Liver (tissue), 9 donors: ENCODE measurements around the gene SYT6. TPM values are rescaled to one million over a fixed set of nuclear protein-coding genes. Genes with fewer than 3 reads are reported as not detected.

Experiments used
- DNase-seq: peaks from one replicate; pipeline ENCODE4 v3.0.0-alpha.2; 2017; ENCODE audit warnings: low spot score
- H3K27ac ChIP-seq, 2 donors: one replicate each; pipeline ENCODE4 v1.7.0; 2013; ENCODE audit warnings: inconsistent platforms in 2 of 2, low read length in 2 of 2, control low read depth in 1 of 2, low read depth in 1 of 2, mild to moderate bottlenecking in 1 of 2
- H3K27me3 ChIP-seq, 4 donors: one replicate each; pipeline versions ENCODE4 v1.6.1 to v1.7.0; 2013; ENCODE audit warnings: low read length in 3 of 4, inconsistent platforms in 1 of 4, mild to moderate bottlenecking in 1 of 4, moderate library complexity in 1 of 4; ENCODE audit not compliant: control insufficient read depth in 4 of 4, insufficient read depth in 4 of 4
- H3K36me3 ChIP-seq, 4 donors: one replicate each; pipeline versions ENCODE4 v1.6.1 to v1.7.0; 2013; ENCODE audit warnings: low read length in 3 of 4, mild to moderate bottlenecking in 3 of 4, low read depth in 1 of 4, moderate library complexity in 1 of 4; ENCODE audit not compliant: control insufficient read depth in 4 of 4, insufficient read depth in 3 of 4
- H3K4me1 ChIP-seq, 4 donors: one replicate each; pipeline versions ENCODE4 v1.6.1 to v1.7.0; 2013; ENCODE audit warnings: low read length in 3 of 4, mild to moderate bottlenecking in 3 of 4, moderate library complexity in 1 of 4; ENCODE audit not compliant: control insufficient read depth in 4 of 4, insufficient read depth in 4 of 4
- H3K4me3 ChIP-seq, 3 donors: one replicate each; pipeline versions ENCODE4 v1.6.1 to v1.7.0; 2013; ENCODE audit warnings: low read length in 3 of 3, control low read depth in 1 of 3, low read depth in 1 of 3, mild to moderate bottlenecking in 1 of 3
- H3K9ac ChIP-seq, 2 donors: one replicate each; pipeline ENCODE4 v1.7.0; 2013; ENCODE audit warnings: low read length in 2 of 2, mild to moderate bottlenecking in 2 of 2, moderate library complexity in 2 of 2, control low read depth in 1 of 2, low read depth in 1 of 2
- H3K9me3 ChIP-seq, 4 donors: one replicate each; pipeline versions ENCODE4 v1.6.1 to v1.7.0; 2013; ENCODE audit warnings: low read length in 3 of 4; ENCODE audit not compliant: control insufficient read depth in 4 of 4
- EGR1 ChIP-seq, 2 donors: IDR thresholded peaks; 2 replicates each; pipeline ENCODE4 v1.6.1; 2016 to 2018; ENCODE audit warnings: antibody characterized with exemption in 2 of 2, low read depth in 2 of 2
- FOXA1 ChIP-seq: IDR thresholded peaks from 2 replicates; pipeline ENCODE4 v1.6.1; 2016; ENCODE audit warnings: antibody characterized with exemption
- FOXA2 ChIP-seq: IDR thresholded peaks from 2 replicates; pipeline ENCODE4 v1.6.1; 2016; ENCODE audit warnings: antibody characterized with exemption
- GABPA ChIP-seq, 2 donors: IDR thresholded peaks in 1 of 2; conservative IDR thresholded peaks in 1 of 2; 2 replicates each; pipeline ENCODE4 v1.6.1; 2016; ENCODE audit warnings: antibody characterized with exemption in 2 of 2, mild to moderate bottlenecking in 1 of 2, moderate library complexity in 1 of 2
- HNF4A ChIP-seq, 2 donors: conservative IDR thresholded peaks; 2 replicates each; pipeline ENCODE4 v1.6.1; 2016; ENCODE audit warnings: antibody characterized with exemption in 2 of 2, mild to moderate bottlenecking in 2 of 2
- HNF4G ChIP-seq: IDR thresholded peaks from 2 replicates; pipeline ENCODE4 v1.6.1; 2016; ENCODE audit warnings: antibody characterized with exemption
- JUND ChIP-seq, 2 donors: IDR thresholded peaks; 2 replicates each; pipeline ENCODE4 v1.6.1; 2016; ENCODE audit warnings: antibody characterized with exemption in 2 of 2
- NR2F2 ChIP-seq: IDR thresholded peaks from 2 replicates; pipeline ENCODE4 v1.6.1; 2016; ENCODE audit warnings: antibody characterized with exemption
- RAD21 ChIP-seq, 2 donors: IDR thresholded peaks; 2 replicates each; pipeline ENCODE4 v1.6.1; 2016; ENCODE audit warnings: antibody characterized with exemption in 2 of 2, mild to moderate bottlenecking in 2 of 2
- RXRA ChIP-seq, 2 donors: IDR thresholded peaks; 2 replicates each; pipeline ENCODE4 v1.6.1; 2017 to 2018; ENCODE audit warnings: antibody characterized with exemption in 2 of 2, mild to moderate bottlenecking in 1 of 2
- SP1 ChIP-seq: IDR thresholded peaks from 2 replicates; pipeline ENCODE4 v1.6.1; 2018; ENCODE audit warnings: antibody characterized with exemption, mild to moderate bottlenecking
- TAF1 ChIP-seq: conservative IDR thresholded peaks from 2 replicates; pipeline ENCODE4 v1.6.1; 2016; ENCODE audit warnings: antibody characterized with exemption, mild to moderate bottlenecking
- WGBS: extraction: QIAGEN DNeasy Blood & Tissue Kit; methylation state at CpG from one replicate; pipeline ENCODE4 v1.1.7; 2013; 5-methylcytosine and 5-hydroxymethylcytosine counted together
- polyA plus RNA-seq, 2 donors: library from polyadenylated mRNA; stranded (reverse) in 1 of 2; unstranded in 1 of 2; fragments of 200-250 nt in 1 of 2; fragments of >200 nt in 1 of 2; fragmentation: Nextera tagmentation in 1 of 2; extraction: Ambion mirVana in 1 of 2; gene quantifications; one replicate each; pipeline versions ENCODE4 v1.2.1 to v1.2.3, GENCODE V29; 2013 to 2015
- total RNA-seq, 2 donors: library from RNA; depleted of rRNA; stranded (reverse); fragments of >200 nt; gene quantifications; one replicate each; pipeline ENCODE4 v1.2.3, GENCODE V29; 2014
- TF ChIP-seq, protein P1 (sequence below): IDR thresholded peaks from 2 replicates; pipeline ENCODE4 v1.6.1; 2016; ENCODE audit warnings: antibody characterized with exemption
- TF ChIP-seq, protein P2 (sequence below): IDR thresholded peaks from 2 replicates; pipeline ENCODE4 v1.6.1; 2016; ENCODE audit warnings: antibody characterized with exemption
- TF ChIP-seq, protein P3 (sequence below): fragments of 150-350 bp; IDR thresholded peaks from 2 replicates; pipeline ENCODE4 v1.5.1; 2017; ENCODE audit warnings: improper control_type of control experiment, low read depth, low read length; ENCODE audit not compliant: missing input control
- TF ChIP-seq, protein P4 (sequence below): IDR thresholded peaks from 2 replicates; pipeline ENCODE4 v1.6.1; 2016; ENCODE audit warnings: antibody characterized with exemption, mild to moderate bottlenecking
- donor health status: healthy.
- donor health status: healthy.
- donor health status: healthy.
- donor health status: healthy.
- donor health status: healthy.

Gene SYT6
- total and polyA plus RNA-seq, 4 donors, result under 0.01 to 0.17 TPM; not detected in 2

DNA sequence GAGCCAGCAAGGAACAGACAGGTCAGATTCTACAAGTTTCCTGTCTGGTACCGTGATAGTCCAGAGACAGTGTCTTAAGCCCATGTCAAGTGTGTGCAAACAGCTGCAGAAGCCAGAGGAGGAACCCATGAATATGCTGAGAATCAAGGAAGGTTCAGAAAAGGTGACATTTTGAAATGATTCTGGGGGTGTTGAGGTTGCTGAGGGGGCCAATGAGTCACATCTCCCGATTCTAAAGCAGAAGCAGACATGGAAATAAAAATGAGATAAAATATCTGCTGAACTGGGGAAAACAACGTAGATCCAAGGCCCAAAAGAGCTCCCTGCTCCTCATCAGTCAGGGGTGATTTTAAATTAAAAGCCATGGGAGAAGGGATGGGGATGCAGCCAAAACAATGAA lies 15.8 kb upstream of the SYT6 start:
- Histone ChIP-seq H3K27ac (no peak overlapping the region), H3K9me3 (peaks cover 0 to 3% (median under 1%) of the 10 kb centered on the region in 4 donors), H3K4me3 (no peak overlapping the region), H3K27me3 (peaks cover 0 to 6% (median 0%) of the 10 kb centered on the region in 4 donors), H3K4me1 (no peaks in the 10 kb centered on the region), H3K36me3 (no peaks in the 10 kb centered on the region), H3K9ac (no peak overlapping the region)
- TF ChIP-seq, protein P1, sequence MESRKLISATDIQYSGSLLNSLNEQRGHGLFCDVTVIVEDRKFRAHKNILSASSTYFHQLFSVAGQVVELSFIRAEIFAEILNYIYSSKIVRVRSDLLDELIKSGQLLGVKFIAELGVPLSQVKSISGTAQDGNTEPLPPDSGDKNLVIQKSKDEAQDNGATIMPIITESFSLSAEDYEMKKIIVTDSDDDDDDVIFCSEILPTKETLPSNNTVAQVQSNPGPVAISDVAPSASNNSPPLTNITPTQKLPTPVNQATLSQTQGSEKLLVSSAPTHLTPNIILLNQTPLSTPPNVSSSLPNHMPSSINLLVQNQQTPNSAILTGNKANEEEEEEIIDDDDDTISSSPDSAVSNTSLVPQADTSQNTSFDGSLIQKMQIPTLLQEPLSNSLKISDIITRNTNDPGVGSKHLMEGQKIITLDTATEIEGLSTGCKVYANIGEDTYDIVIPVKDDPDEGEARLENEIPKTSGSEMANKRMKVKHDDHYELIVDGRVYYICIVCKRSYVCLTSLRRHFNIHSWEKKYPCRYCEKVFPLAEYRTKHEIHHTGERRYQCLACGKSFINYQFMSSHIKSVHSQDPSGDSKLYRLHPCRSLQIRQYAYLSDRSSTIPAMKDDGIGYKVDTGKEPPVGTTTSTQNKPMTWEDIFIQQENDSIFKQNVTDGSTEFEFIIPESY, result no peak
- TF ChIP-seq, protein P2, sequence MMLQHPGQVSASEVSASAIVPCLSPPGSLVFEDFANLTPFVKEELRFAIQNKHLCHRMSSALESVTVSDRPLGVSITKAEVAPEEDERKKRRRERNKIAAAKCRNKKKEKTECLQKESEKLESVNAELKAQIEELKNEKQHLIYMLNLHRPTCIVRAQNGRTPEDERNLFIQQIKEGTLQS, result no peak
- TF ChIP-seq HNF4A (conservative IDR thresholded peaks at IDR 0.05), result no peak
- DNase-seq, result no peak
- 85% methylated on average over 3 of the region's 3 CpGs for WGBS

DNA sequence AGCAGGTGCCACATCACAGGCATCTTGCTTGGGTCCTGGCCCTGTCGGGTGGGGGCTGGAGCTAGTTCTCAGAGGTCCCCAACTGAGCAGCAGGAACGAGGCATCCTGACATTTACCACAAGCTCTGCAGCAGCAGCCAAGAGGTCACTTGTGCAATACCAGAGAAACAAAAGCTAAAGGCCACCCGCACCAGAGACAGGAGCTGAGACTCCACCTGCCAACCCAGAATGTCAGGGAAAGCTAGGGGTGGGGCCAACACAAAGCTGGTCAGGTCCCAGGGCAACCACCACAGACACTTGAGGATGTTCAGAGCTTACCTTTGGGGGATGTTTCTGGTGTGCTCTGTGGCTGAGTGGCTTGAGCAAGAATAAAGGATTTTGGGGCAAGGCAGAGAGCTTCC lies 13.6 kb upstream of the SYT6 start:
- H3K27ac ChIP-seq, result no peak overlapping the region
- no peaks in the 10 kb centered on the region for H3K36me3 ChIP-seq
- 63% methylated on average over 3 of the region's 3 CpGs for WGBS
- H3K4me1 ChIP-seq, result no peaks in the 10 kb centered on the region
- no peak for TF ChIP-seq GABPA (IDR thresholded peaks at IDR 0.05 in 1 of 2, conservative IDR thresholded peaks at IDR 0.05 in 1 of 2)
- TF ChIP-seq, protein P3, sequence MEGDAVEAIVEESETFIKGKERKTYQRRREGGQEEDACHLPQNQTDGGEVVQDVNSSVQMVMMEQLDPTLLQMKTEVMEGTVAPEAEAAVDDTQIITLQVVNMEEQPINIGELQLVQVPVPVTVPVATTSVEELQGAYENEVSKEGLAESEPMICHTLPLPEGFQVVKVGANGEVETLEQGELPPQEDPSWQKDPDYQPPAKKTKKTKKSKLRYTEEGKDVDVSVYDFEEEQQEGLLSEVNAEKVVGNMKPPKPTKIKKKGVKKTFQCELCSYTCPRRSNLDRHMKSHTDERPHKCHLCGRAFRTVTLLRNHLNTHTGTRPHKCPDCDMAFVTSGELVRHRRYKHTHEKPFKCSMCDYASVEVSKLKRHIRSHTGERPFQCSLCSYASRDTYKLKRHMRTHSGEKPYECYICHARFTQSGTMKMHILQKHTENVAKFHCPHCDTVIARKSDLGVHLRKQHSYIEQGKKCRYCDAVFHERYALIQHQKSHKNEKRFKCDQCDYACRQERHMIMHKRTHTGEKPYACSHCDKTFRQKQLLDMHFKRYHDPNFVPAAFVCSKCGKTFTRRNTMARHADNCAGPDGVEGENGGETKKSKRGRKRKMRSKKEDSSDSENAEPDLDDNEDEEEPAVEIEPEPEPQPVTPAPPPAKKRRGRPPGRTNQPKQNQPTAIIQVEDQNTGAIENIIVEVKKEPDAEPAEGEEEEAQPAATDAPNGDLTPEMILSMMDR, result no peak
- TF ChIP-seq JUND (IDR thresholded peaks at IDR 0.05), result no peak
- no peak for DNase-seq
- H3K4me3 ChIP-seq, result no peak overlapping the region
- H3K27me3 ChIP-seq, result peaks cover 0 to 10% (median 0%) of the 10 kb centered on the region in 4 donors
- H3K9ac ChIP-seq, result no peak overlapping the region
- H3K9me3 ChIP-seq, result no peaks in the 10 kb centered on the region

DNA sequence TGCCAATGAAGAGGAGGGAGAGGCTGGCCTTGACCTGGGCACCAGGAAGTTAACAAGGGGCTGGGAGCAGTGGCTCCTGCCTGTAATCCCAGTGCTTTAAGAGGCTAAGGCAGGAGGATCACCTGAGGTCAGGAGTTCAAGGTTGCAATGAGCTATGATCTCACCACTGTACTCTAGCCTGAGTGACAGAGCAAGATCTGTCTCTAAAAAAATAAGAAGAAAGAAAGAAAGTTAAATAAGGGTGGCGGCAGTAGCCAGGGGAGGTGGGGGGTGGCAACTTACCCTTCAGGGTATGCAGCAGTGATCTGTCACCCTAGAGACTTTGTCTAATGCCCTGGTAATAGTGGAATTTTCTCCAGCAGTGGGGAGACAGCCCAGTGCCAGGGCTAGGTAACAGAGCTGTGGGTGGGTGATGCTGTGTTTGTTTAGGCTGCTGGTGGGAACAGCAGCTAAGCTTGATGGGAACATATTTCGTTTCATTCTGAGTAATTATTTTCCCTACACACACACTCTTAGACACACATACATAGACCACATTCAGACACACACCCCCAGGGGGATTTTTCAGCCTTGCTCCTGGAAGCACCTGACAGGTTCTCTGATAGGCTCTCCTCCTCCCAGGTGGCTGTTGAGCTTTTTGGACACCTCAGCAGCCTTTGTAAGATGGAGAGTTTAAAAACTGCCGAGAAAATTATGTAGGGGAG lies 11.3 kb upstream of the SYT6 start:
- Histone ChIP-seq H3K4me3 (no peak overlapping the region), H3K9me3 (no peaks in the 10 kb centered on the region)
- 76% methylated on average over 3 of the region's 3 CpGs for WGBS
- TF ChIP-seq, protein P2, result no peak
- no peak for TF ChIP-seq FOXA1
- TF ChIP-seq NR2F2, result no peak
- no peak for TF ChIP-seq FOXA2
- no peak for TF ChIP-seq EGR1 (IDR thresholded peaks at IDR 0.05; ENCODE audit: low read depth in 2 of 2)
- TF ChIP-seq, protein P3, result no peak
- TF ChIP-seq HNF4A (conservative IDR thresholded peaks at IDR 0.05), result no peak
- TF ChIP-seq TAF1, result no peak
- no peak for TF ChIP-seq RAD21 (IDR thresholded peaks at IDR 0.05)
- no peak for TF ChIP-seq HNF4G
- TF ChIP-seq, protein P4, sequence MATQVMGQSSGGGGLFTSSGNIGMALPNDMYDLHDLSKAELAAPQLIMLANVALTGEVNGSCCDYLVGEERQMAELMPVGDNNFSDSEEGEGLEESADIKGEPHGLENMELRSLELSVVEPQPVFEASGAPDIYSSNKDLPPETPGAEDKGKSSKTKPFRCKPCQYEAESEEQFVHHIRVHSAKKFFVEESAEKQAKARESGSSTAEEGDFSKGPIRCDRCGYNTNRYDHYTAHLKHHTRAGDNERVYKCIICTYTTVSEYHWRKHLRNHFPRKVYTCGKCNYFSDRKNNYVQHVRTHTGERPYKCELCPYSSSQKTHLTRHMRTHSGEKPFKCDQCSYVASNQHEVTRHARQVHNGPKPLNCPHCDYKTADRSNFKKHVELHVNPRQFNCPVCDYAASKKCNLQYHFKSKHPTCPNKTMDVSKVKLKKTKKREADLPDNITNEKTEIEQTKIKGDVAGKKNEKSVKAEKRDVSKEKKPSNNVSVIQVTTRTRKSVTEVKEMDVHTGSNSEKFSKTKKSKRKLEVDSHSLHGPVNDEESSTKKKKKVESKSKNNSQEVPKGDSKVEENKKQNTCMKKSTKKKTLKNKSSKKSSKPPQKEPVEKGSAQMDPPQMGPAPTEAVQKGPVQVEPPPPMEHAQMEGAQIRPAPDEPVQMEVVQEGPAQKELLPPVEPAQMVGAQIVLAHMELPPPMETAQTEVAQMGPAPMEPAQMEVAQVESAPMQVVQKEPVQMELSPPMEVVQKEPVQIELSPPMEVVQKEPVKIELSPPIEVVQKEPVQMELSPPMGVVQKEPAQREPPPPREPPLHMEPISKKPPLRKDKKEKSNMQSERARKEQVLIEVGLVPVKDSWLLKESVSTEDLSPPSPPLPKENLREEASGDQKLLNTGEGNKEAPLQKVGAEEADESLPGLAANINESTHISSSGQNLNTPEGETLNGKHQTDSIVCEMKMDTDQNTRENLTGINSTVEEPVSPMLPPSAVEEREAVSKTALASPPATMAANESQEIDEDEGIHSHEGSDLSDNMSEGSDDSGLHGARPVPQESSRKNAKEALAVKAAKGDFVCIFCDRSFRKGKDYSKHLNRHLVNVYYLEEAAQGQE, result no peak
- TF ChIP-seq RXRA (IDR thresholded peaks at IDR 0.05), result no peak
- TF ChIP-seq SP1, result no peak

More for the DNA sequence above, 11.3 kb upstream of the SYT6 start:
- no peaks in the 10 kb centered on the region for H3K36me3 ChIP-seq
- no peaks in the 10 kb centered on the region for H3K4me1 ChIP-seq
- H3K9ac ChIP-seq, result no peak overlapping the region
- H3K27ac ChIP-seq, result no peak overlapping the region
- H3K27me3 ChIP-seq, result peaks cover 0 to 13% (median 0%) of the 10 kb centered on the region in 4 donors
- no peak for DNase-seq
